HFFc6 (cell line): ENCODE measurements around the gene TBX2. TPM values are rescaled to one million over a fixed set of nuclear protein-coding genes. Genes with fewer than 3 reads are reported as not detected.
A peak's percentile ranks its signal among the peaks of the same experiment; 100 is the strongest.

Experiments
- DNase-seq: peaks from one replicate; pipeline ENCODE4 v3.0.0-alpha.2; 2018
- H3K27ac Mint-ChIP-seq: 2 replicates; pipeline ENCODE4 v1.8.0; 2020; ENCODE audit warnings: mild to moderate bottlenecking, mixed read lengths
- H3K27me3 Mint-ChIP-seq: 2 replicates; pipeline ENCODE4 v1.8.0; 2021; ENCODE audit warnings: mild to moderate bottlenecking, moderate library complexity, mixed read lengths; ENCODE audit not compliant: insufficient read depth
- H3K36me3 Mint-ChIP-seq: 2 replicates; pipeline ENCODE4 v1.8.0; 2021; ENCODE audit warnings: low read depth, mixed read lengths
- H3K4me1 Mint-ChIP-seq: 2 replicates; pipeline ENCODE4 v1.8.0; 2020; ENCODE audit warnings: low read depth, mixed read lengths
- H3K4me3 Mint-ChIP-seq: 2 replicates; pipeline ENCODE4 v1.8.0; 2020; ENCODE audit warnings: mild to moderate bottlenecking, moderate library complexity, mixed read lengths
- H3K9me3 Mint-ChIP-seq: 2 replicates; pipeline ENCODE4 v1.8.0; 2020; ENCODE audit warnings: mild to moderate bottlenecking, mixed read lengths
- total RNA-seq, 6 experiments: library from RNA; stranded (reverse); fragmentation: NEBNext Ultra II Directional; extraction: Animal tissue kit (Norgen Biotek cat#: 25700); gene quantifications; 2 replicates in 1 of 6; 3 replicates in 5 of 6; pipeline ENCODE4 v1.2.3, GENCODE V29; 2021
- TF ChIP-seq, protein P1 (sequence below): fragments of 200-600 bp; sonication (generic); IDR thresholded peaks from 2 replicates; pipeline ENCODE4 v1.5.0; 2021; ENCODE audit warnings: antibody characterized with exemption, mild to moderate bottlenecking

Gene TBX2
- total RNA-seq, 6 experiments from 2014 or later: 42.3 to 71.4 (median 67.3) TPM

GRCh38 chr17:61450641-61451537 is 51.2 kb downstream of the TBX2 start:
- Mint-ChIP-seq H3K27me3 (peaks cover 71% of the 10 kb centered on the region), H3K27ac (no peak overlapping the region), H3K36me3 (peaks cover 5% of the 10 kb centered on the region; the same call in 1 of the 2 replicates), H3K4me3 (no peak overlapping the region; the same call in 1 of the 2 replicates), H3K4me1 (peaks cover 13% of the 10 kb centered on the region), H3K9me3 (no peaks in the 10 kb centered on the region)
- DNase-seq: no peak
- TF ChIP-seq, protein P1, sequence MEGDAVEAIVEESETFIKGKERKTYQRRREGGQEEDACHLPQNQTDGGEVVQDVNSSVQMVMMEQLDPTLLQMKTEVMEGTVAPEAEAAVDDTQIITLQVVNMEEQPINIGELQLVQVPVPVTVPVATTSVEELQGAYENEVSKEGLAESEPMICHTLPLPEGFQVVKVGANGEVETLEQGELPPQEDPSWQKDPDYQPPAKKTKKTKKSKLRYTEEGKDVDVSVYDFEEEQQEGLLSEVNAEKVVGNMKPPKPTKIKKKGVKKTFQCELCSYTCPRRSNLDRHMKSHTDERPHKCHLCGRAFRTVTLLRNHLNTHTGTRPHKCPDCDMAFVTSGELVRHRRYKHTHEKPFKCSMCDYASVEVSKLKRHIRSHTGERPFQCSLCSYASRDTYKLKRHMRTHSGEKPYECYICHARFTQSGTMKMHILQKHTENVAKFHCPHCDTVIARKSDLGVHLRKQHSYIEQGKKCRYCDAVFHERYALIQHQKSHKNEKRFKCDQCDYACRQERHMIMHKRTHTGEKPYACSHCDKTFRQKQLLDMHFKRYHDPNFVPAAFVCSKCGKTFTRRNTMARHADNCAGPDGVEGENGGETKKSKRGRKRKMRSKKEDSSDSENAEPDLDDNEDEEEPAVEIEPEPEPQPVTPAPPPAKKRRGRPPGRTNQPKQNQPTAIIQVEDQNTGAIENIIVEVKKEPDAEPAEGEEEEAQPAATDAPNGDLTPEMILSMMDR: peak; percentile 27; the same call in 1 of the 2 replicates

GRCh38 chr17:61451538-61452300 is 52.1 kb downstream of the TBX2 start:
- Mint-ChIP-seq H3K4me3 (no peak overlapping the region), H3K9me3 (no peaks in the 10 kb centered on the region), H3K27me3 (peaks cover 70% of the 10 kb centered on the region), H3K36me3 (peaks cover 5% of the 10 kb centered on the region; the same call in 1 of the 2 replicates), H3K4me1 (peaks cover 13% of the 10 kb centered on the region), H3K27ac (no peak overlapping the region)
- TF ChIP-seq, protein P1: no peak
- no peak for DNase-seq

- TF ChIP-seq, protein P1: no peak
- no peak within 1 kb of the TSS for H3K27ac Mint-ChIP-seq
- peak within 1 kb of the TSS; percentile 68 for H3K4me3 Mint-ChIP-seq
Measured at GRCh38 chr17:61452301-61453290, 53.0 kb downstream of the TBX2 start, which contains the start of gene TBX4. TSS of gene TBX4 (plus strand) at chr17:61452422. CDS start at chr17:61456491, 4,069 bp downstream.

GRCh38 chr17:61453566-61454380 is 54.1 kb downstream of the TBX2 start:
- Mint-ChIP-seq H3K27ac (no peak overlapping the region), H3K4me3 (peak overlapping the region; percentile 52; the same call in 1 of the 2 replicates), H3K36me3 (peaks cover 12% of the 10 kb centered on the region), H3K9me3 (no peaks in the 10 kb centered on the region), H3K27me3 (peaks cover 78% of the 10 kb centered on the region), H3K4me1 (peaks cover 27% of the 10 kb centered on the region)
- TF ChIP-seq, protein P1: no peak
- DNase-seq: no peak

More at GRCh38 chr17:61452301-61453290, 53.0 kb downstream of the TBX2 start, which contains the start of gene TBX4:
- H3K9me3 Mint-ChIP-seq: no peaks in the 10 kb centered on the region
- peaks cover 19% of the 10 kb centered on the region for H3K4me1 Mint-ChIP-seq
- peaks cover 68% of the 10 kb centered on the region for H3K27me3 Mint-ChIP-seq
- no peak for DNase-seq
- peaks cover 10% of the 10 kb centered on the region for H3K36me3 Mint-ChIP-seq
